CD4-positive, alpha-beta T cell treated with Interleukin-15 for 1 hour (primary cell): ENCODE data around the gene RNF135.
A peak's percentile ranks its signal among the peaks of the same experiment; 100 is the strongest.
"Not testable (repeated sequence)": the region's sequence is repeated elsewhere in the genome, so short reads cannot be mapped to it uniquely, and the experiment has no call there.

Experiments
- DNase-seq: peaks from one replicate; pipeline ENCODE4 v3.0.0-alpha.2; 2020

RNF135 gene

DNA sequence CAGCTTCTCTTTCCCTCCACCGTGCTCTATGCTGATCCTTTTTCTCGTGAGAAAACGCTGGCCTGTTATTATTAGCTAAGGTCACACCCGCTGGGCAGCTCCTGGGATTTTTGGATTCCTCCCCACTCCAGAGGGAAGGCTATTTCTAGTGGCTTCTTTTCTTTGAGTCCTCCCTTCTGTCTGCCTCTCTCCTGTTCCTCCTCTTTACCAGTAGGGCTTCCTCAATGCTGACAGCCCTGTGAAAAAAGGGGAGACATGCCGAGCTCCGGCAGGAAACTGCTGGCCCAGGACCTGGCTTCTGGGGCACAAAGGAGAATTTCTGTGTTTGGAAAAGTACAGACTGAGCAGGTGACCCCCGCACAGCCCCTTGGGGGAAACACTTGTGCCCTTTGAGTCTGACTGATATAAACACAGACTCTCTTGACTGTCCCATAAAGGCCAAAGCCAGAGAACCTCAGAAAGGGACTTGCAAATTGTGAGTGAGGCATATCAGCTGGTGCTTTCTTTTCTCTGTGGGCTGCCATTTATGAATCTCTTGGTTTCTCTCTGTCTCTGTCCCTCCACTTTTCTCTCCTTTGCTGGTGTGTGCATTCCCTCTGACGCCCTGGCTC, 14.0 kb upstream of the RNF135 start:
- no peak for DNase-seq

GRCh38 chr17:30957741-30958140, 13.1 kb upstream of the RNF135 start:
- no peak for DNase-seq

DNA sequence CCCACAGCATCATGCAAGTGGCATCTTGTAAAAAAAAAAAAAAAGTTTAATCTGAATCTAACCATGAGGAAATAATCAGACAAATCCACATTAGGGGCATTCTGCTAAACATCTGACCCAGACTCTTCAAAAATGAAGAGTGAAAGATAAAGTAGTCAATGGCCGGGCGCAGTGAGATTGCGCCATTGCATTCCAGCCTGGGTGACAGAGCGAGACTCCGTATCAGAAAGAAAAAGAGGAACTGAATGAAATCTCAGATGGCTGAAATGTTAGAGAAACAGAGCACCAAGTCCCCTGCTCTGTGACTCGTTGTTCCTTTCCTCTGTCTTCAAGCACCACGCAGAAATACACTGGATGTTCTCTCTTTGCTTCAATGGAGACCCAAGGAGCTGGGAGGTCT, 12.7 kb upstream of the RNF135 start:
- peak; percentile 51 for DNase-seq

DNA sequence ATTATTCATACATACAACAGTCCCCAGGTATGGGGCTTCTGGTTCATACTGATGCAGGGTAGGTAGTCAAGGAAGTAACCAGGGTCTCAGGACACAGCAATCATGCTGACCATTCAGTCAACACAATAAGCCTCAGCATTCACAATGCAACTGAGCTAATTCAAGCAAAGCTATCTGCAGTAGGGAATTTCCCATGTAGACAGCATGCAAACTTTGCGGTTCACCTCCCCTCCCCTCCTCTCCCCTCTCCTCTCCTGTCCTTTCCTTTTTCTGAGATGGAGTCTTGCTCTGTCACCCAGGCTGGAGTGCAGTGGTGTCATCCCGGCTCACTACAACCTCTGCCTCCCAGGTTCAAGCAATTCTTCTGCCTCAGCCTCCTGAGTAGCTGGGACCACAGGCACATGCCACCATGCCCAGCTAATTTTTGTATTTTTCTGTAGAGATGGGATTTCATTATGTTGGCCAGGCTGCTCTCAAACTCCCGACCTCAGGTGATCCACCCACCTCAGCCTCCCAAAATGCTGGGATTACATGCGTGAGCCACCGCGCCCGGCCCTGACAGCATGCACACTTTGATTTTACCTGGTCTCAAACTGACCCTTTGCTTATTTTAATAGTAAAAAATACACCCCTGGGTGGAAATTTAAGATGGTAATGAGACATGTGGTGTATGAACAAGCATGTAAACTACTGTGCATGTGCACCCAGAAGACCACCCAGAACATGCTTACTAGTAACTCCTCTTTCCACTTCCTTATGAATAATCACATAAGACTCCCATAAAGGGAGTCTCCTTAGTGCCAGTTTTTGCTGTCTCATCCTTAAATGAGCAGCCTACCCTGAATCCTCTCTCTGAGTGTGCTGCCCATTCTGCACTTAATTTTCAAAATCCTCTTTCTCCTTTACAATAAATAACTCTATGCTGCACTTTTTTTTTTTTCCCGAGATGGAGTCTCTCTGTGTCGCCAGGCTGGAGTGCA, 9.3 kb upstream of the RNF135 start:
- DNase-seq, result peak; percentile 47

DNA sequence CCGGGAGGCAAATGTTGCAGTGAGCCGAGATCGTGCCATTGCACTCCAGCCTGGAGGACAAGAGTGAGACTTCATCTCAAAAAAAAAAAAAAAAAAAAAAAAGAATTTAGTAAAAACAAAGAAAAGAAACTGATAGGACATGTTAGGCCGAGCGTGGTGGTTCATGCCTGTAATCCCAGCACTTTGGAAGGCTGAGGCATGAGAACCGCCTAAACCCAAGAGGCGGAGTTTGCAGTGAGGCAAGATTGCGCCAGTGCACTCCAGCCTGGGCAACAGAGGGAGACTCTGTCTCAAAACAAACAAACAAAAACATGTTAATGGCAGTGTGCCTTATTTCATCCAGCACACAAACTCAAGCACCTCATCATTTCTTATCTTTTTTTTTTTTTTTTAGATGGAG, 6.5 kb upstream of the RNF135 start:
- DNase-seq, result not testable (repeated sequence)

GRCh38 chr17:30964876-30965275, 6.0 kb upstream of the RNF135 start:
- DNase-seq, result no peak

DNA sequence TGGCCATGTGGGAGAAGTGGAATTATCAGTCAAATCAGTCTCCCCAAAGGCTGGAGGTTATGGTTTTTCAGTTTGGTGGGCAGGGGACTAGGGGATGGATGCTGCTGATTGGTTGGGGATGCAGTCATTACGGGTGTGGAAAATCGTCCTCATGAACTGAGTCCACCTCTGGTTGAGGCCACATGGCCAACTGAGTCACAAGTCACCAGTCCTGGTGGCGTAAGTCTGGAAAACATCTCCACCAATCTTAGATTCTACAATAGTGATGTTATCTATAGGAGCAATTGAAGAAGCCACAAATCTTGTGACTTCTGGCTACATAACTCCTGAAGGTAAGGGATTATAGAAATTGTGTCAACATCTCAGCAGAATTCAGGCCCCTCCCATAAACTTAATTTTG, 5.2 kb upstream of the RNF135 start:
- no peak for DNase-seq

DNA sequence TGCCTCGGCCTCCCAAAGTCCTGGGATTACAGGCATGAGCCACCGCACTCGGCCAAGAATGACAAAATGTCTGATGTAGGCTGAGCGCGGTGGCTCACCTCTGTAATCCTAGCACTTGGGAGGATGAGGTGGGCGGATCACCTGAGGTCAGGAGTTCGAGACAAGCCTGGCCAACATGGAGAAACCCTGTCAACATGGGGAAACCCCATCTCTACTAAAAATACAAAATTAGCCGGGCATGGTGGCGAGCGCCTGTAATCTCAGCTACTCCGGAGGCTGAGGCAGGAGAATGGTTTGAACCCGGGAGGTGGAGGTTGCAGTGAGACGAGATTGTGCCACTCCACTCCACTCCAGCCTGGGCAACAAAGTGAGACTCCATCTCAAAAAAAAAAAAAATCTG, 2.9 kb upstream of the RNF135 start:
- not testable (repeated sequence) for DNase-seq

GRCh38 chr17:30969989-30970830, 629 bp upstream of the RNF135 start:
- DNase-seq, result peak; percentile 40

GRCh38 chr17:30975042-30975820, 4.4 kb downstream of the RNF135 start:
- peak; percentile 33 for DNase-seq

DNA sequence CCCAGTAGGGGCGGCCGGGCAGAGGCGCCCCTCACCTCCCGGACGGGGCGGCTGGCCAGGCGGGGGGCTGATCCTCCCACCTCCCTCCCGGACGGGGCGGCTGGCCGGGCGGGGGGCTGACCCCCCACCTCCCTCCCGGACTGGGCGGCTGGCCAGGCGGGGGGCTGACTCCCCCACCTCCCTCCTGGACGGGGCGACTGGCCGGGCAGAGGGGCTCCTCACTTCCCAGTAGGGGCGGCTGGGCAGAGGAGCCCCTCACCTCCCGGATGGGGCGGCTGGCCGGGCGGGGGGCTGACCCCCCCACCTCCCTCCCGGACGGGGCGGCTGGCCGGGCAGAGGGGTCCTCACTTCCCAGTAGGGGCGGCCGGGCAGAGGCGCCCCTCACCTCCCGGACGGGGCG, 9.1 kb downstream of the RNF135 start:
- not testable (repeated sequence) for DNase-seq

DNA sequence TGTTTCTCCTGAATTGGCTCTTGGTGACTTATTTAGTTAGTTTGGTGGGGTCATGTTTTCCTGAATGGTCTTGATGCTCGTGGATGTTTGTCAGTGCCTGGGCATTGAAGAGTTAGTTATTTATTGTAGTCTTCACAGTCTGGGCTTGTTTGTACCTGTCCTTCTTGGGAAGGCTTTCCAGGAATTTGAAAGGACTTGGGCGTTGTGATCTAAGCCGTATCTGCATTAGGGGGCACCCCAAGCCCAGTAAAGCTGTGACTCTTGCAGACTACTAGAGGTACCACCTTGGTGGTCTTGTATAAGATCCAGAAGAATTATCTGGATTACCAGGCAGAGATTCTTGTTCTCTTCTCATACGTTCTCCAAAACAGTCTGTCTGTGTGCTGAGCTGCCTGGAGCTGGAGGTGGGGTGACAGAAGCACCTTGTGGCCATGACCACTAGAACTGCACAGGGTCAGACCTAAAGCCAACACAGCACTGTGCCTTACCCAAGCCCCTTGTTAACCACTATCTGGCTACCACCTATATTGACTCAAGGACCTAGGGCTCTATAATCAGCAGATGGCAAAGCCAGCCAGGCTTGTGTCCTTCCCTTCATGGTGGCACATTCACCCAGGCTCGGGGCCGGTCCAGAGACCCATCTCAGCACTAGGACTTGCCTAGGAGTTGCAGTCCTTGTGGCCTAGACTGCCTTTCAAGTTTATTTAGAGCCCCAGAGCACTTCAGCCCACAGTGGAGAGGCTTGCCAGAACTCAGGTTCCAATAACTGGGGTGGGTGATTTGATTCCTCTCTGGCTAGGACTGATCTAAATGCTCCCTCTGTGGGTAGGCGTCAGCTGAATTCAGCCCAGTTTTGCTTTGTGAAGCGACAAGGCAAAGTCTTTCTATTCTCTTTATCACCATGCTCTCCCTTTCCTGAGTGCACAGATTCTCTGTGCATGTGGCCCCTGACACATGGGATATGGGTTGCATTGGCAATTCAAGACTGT, 11.0 kb downstream of the RNF135 start:
- no peak for DNase-seq

DNA sequence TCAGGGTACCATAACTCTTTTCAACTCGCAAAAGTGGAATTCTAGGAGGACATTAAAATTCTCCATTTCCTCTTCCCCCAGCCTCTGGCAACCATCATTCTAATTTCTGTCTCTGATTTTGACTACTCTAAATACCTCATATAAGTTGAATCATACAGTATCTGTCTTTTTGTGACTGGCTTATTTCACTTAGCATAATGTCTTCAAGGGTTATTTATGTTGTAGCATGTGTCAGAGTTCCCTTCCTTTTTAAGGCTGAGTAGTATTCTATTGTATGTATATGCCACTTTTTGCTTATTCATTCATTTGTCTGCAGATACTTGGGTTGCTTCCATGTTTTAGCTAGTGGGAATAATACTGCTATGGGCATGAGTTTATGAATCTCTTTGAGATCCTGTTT, 12.0 kb downstream of the RNF135 start:
- no peak for DNase-seq

DNA sequence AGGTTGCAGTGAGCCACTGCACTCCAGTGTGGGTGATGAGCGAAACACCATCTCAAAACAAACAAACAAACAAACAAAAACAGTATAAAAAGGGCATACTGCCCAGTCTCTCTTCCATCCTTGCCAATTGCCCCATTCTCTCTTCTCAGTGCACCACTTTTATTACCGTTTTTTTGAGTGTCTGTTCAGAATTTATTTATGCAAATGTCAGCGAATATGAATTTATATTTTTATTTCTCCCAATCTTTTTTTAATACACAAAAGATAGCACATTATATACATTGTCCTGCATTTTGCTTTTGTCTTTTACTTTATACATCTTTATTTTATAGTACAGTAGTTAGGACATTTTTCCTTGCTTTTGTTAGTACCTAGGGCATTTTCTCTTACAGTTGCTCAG, 19.6 kb downstream of the RNF135 start:
- no peak for DNase-seq

DNA sequence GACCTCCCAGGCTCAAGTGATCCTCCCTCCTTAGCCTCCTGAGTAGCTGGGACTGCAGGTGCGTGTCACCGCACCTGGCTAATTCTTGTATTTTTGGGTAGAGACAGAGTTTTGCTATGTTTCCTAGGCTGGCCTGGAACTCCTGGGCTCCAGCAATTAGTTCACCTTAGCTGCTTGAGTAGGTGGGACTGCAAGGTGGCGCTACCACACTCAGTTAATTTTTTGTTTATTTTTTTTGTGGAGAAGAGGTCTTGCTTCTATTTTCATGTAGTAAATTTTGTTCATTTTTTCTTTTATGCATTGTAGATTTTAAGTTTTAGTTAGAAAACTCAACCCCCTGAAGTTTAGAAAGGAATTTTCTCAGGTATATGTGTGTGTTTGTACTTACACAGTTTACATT, 21.7 kb downstream of the RNF135 start:
- DNase-seq, result no peak

GRCh38 chr17:30995347-30995746, 24.5 kb downstream of the RNF135 start:
- no peak for DNase-seq

- no peak for DNase-seq
Measured at GRCh38 chr17:30996486-30996885, 25.6 kb downstream of the RNF135 start.

GRCh38 chr17:30997270-30997669, 26.4 kb downstream of the RNF135 start:
- no peak for DNase-seq

DNA sequence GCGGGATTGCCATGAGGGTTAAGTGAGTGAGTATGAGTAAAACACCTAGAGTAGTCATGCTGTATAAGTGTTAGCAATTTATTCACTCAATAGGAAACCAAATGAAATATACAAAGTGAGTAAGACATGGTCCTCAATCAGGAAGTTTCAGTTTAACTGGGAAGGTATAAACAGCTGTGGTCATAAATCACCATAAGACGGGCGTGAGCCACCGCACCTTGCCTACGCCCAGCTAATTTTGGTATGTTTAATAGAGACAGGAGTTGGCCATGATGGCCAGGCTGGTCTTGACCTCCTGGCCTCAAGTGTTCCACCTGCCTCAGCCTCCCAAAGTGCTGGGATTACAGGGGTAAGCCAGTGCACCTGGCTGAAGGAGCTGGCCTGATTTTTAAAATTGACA, 27.0 kb downstream of the RNF135 start:
- no peak for DNase-seq

DNA sequence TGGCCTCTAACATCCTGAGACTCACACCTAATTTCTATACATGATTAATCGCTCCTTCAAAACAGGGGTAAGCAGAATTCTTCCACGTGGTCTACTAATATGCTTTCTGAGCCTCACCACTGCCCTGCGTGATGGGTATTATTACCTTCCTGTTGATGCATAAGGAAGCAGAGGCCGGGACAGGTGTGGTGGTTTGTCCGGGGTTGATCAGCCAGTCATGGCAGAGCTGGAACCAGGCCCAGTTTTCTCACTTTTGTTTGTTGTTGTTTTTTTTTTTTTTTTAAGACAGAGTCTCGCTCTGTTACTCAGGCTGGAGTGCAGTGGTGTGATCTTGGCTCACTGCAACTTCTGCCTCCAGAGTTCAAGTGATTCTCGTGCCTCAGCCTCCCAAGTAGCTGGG, 31.2 kb downstream of the RNF135 start:
- no peak for DNase-seq

DNA sequence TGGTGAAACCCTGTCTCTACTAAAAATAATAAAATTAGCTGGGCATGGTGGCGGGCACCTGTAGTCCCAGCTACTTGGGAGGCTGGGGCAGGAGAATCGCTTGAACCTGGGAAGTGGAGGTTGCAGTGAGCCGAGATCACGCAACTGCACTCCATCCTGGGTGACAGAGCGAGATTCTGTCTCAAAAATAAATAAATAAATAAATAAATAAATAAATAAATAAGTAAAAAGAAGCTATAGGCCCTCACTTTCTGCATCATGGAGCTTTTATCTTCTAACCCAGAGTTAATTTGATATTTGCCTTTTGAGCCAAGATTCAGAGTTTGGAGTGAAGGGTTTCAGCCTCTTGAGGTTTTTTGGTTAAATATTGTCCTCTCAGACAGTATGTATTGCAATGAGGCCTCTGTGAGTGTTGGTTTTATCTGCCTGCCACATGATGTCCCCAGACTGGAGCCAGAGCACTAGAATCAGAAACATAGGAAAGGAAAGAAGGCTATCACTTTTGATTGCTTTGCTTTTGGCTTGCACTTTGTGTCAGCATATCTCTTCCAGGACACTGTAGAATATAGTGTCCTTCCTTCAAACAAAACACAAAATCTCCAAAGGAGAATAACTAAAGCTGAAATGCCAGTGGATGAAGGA, 32.5 kb downstream of the RNF135 start:
- no peak for DNase-seq
